Spleen (tissue), 7 donors: ENCODE data around the gene TOM1L2.

Experiments used
- POLR2A ChIP-seq, 3 donors: fragments of 450-650 bp; IDR thresholded peaks; one replicate each; pipeline ENCODE4 v1.5.1; 2017; ENCODE audit warnings: antibody characterized with exemption in 3 of 3, mild to moderate bottlenecking in 1 of 3
- TF ChIP-seq, protein P1 (sequence below), 11 experiments: fragments of 200-600 bp in 7 of 11; fragments of 450-650 bp in 4 of 11; sonication (generic) in 4 of 11; IDR thresholded peaks in 8 of 11; conservative IDR thresholded peaks in 3 of 11; 1 replicate in 7 of 11; 2 replicates in 4 of 11; pipeline versions ENCODE4 v1.4.0 to v1.8.0; 2016 to 2021; ENCODE audit warnings: antibody characterized with exemption in 11 of 11, inconsistent platforms in 4 of 11, mild to moderate bottlenecking in 1 of 11
- donor health status: DM: no; HTN: no; CAD: no; lungs with moderate emphysema.
- donor health status: DM: no; HTN: no; CAD: no.
- donor health status: DM: no; HTN: no; CAD: no.

- TF ChIP-seq, protein P1, sequence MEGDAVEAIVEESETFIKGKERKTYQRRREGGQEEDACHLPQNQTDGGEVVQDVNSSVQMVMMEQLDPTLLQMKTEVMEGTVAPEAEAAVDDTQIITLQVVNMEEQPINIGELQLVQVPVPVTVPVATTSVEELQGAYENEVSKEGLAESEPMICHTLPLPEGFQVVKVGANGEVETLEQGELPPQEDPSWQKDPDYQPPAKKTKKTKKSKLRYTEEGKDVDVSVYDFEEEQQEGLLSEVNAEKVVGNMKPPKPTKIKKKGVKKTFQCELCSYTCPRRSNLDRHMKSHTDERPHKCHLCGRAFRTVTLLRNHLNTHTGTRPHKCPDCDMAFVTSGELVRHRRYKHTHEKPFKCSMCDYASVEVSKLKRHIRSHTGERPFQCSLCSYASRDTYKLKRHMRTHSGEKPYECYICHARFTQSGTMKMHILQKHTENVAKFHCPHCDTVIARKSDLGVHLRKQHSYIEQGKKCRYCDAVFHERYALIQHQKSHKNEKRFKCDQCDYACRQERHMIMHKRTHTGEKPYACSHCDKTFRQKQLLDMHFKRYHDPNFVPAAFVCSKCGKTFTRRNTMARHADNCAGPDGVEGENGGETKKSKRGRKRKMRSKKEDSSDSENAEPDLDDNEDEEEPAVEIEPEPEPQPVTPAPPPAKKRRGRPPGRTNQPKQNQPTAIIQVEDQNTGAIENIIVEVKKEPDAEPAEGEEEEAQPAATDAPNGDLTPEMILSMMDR (IDR thresholded peaks at IDR 0.05 in 8 of 11, conservative IDR thresholded peaks at IDR 0.05 in 3 of 11) = no peak
- no peak for TF ChIP-seq POLR2A (IDR thresholded peaks at IDR 0.05)
Measured at GRCh38 chr17:17904166-17905035, 67.8 kb downstream of the TOM1L2 start.
